ENCODE measurements around the gene ANAPC7.
"Not testable (repeated sequence)": the region's sequence is repeated elsewhere in the genome, so short reads cannot be mapped to it uniquely, and the experiment has no call there.

ANAPC7 gene

GRCh38 chr12:110345963-110346362 lies 57.5 kb downstream of the ANAPC7 start:
- DNase-seq: peak; percentile 52

GRCh38 chr12:110345176-110345661 lies 58.3 kb downstream of the ANAPC7 start:
- DNase-seq: peak; percentile 56

- peak; percentile 47 for DNase-seq
Measured at GRCh38 chr12:110344657-110345056, 58.9 kb downstream of the ANAPC7 start.

GRCh38 chr12:110343736-110344555 lies 59.6 kb downstream of the ANAPC7 start:
- peak; percentile 38 for DNase-seq

- DNase-seq: peak; percentile 13
Measured at GRCh38 chr12:110343114-110343513, 60.4 kb downstream of the ANAPC7 start.

GRCh38 chr12:110342157-110342556 lies 61.4 kb downstream of the ANAPC7 start:
- peak; percentile 45 for DNase-seq

GRCh38 chr12:110340706-110341105 lies 62.8 kb downstream of the ANAPC7 start:
- peak; percentile 46 for DNase-seq

- DNase-seq: not testable (repeated sequence)
Measured at GRCh38 chr12:110340261-110340660, 63.2 kb downstream of the ANAPC7 start.

GRCh38 chr12:110339184-110339952 lies 64.1 kb downstream of the ANAPC7 start:
- peak; percentile 31 for DNase-seq

- DNase-seq: peak; percentile 49
Measured at GRCh38 chr12:110338754-110339153, 64.8 kb downstream of the ANAPC7 start.

- DNase-seq: no peak
Measured at GRCh38 chr12:110337912-110338710, 65.4 kb downstream of the ANAPC7 start.

- DNase-seq: no peak
Measured at GRCh38 chr12:110335481-110336045, 67.9 kb downstream of the ANAPC7 start.

GRCh38 chr12:110333201-110333600 lies 70.3 kb downstream of the ANAPC7 start:
- DNase-seq: no peak

GRCh38 chr12:110330544-110330943 lies 73.0 kb downstream of the ANAPC7 start:
- DNase-seq: no peak

- no peak for DNase-seq
Measured at GRCh38 chr12:110330124-110330523, 73.4 kb downstream of the ANAPC7 start.

- DNase-seq: no peak
Measured at GRCh38 chr12:110329710-110330109, 73.8 kb downstream of the ANAPC7 start.

Measured in islet precursor cell (in vitro differentiated cells).